ENCODE measurements around the gene ACOT6.
"Not testable (repeated sequence)": the region's sequence is repeated elsewhere in the genome, so short reads cannot be mapped to it uniquely, and the experiment has no call there.

Gene ACOT6

GRCh38 chr14:73659202-73659601, 46.9 kb downstream of the ACOT6 start:
- no CpG with 5 or more reads among the region's 11 CpGs for WGBS, 2 donors (ENCODE audit: extremely low coverage in 2 of 2, insufficient read length in 2 of 2, insufficient replicate concordance in 1 of 2)
- not testable (repeated sequence) for H3K14ac ChIP-seq (ENCODE audit: low read length)

GRCh38 chr14:73660511-73660910, 48.2 kb downstream of the ACOT6 start:
- no peak overlapping the region for H3K27ac ChIP-seq (replicated peaks; ENCODE audit: low read length)
- H2AFZ ChIP-seq (ENCODE audit: low read length), result no peak overlapping the region
- H2AK5ac ChIP-seq (ENCODE audit: low read depth, low read length), result no peak overlapping the region
- H3K9me3 ChIP-seq (replicated peaks in 1 of 2; ENCODE audit: control insufficient read depth in 2 of 2, insufficient read depth in 1 of 2, low read depth in 1 of 2, low read length in 2 of 2), result peaks cover 0 to 8% of the 10 kb centered on the region in 2 donors
- no peak overlapping the region for H3K9ac ChIP-seq (ENCODE audit: low read depth, low read length, poor library complexity)
- H3K4ac ChIP-seq (ENCODE audit: low read length), result no peak overlapping the region
- no peak overlapping the region for H4K8ac ChIP-seq (ENCODE audit: low read depth, low read length)
- H3K27me3 ChIP-seq (ENCODE audit: control insufficient read depth in 3 of 3, insufficient read depth in 3 of 3, low read depth in 1 of 3, low read length in 3 of 3), result no peaks in the 10 kb centered on the region
- no peak overlapping the region for H2BK5ac ChIP-seq (ENCODE audit: low read length)
- H3K23ac ChIP-seq (ENCODE audit: low read depth, low read length, poor library complexity), result no peak overlapping the region
- H2BK12ac ChIP-seq (ENCODE audit: low read length), result no peak overlapping the region
- WGBS, 2 donors (ENCODE audit: extremely low coverage in 2 of 2, insufficient read length in 2 of 2, insufficient replicate concordance in 1 of 2), result no CpG with 5 or more reads among the region's 2 CpGs
- H4K91ac ChIP-seq (ENCODE audit: low read depth, low read length, poor library complexity), result no peak overlapping the region
- H3K14ac ChIP-seq (ENCODE audit: low read length), result no peak overlapping the region
- H3K36me3 ChIP-seq (replicated peaks in 1 of 2; ENCODE audit: control insufficient read depth in 2 of 2, insufficient read depth in 2 of 2, low read length in 2 of 2), result peaks cover 2 to 15% of the 10 kb centered on the region in 2 donors
- no peaks in the 10 kb centered on the region for H3K79me1 ChIP-seq (ENCODE audit: low read depth, low read length)
- no peak overlapping the region for H3K4me3 ChIP-seq (ENCODE audit: low read length in 2 of 2)
- H3K4me2 ChIP-seq (ENCODE audit: insufficient read depth, low read length, poor library complexity, severe bottlenecking), result no peak overlapping the region
- H3K18ac ChIP-seq (ENCODE audit: low read length), result no peak overlapping the region
- no peaks in the 10 kb centered on the region for H3K4me1 ChIP-seq (ENCODE audit: control insufficient read depth in 2 of 2, insufficient read depth in 1 of 2, low read depth in 1 of 2, low read length in 2 of 2)
- no peak for DNase-seq (ENCODE audit: low spot score)
- no peak overlapping the region for H2BK15ac ChIP-seq (ENCODE audit: low read length)
- H2BK120ac ChIP-seq (ENCODE audit: low read depth, low read length), result no peak overlapping the region

More at GRCh38 chr14:73659202-73659601, 46.9 kb downstream of the ACOT6 start:
- not testable (repeated sequence) for H2BK5ac ChIP-seq (ENCODE audit: low read length); H2BK120ac ChIP-seq (ENCODE audit: low read depth, low read length); H3K9me3 ChIP-seq (replicated peaks in 1 of 2; ENCODE audit: control insufficient read depth in 2 of 2, insufficient read depth in 1 of 2, low read depth in 1 of 2, low read length in 2 of 2); H3K9ac ChIP-seq (ENCODE audit: low read depth, low read length, poor library complexity); H4K91ac ChIP-seq (ENCODE audit: low read depth, low read length, poor library complexity); H2BK15ac ChIP-seq (ENCODE audit: low read length); H3K27me3 ChIP-seq (ENCODE audit: control insufficient read depth in 3 of 3, insufficient read depth in 3 of 3, low read depth in 1 of 3, low read length in 3 of 3); H2AFZ ChIP-seq (ENCODE audit: low read length); H2AK5ac ChIP-seq (ENCODE audit: low read depth, low read length); H3K4me2 ChIP-seq (ENCODE audit: insufficient read depth, low read length, poor library complexity, severe bottlenecking); H3K23ac ChIP-seq (ENCODE audit: low read depth, low read length, poor library complexity); DNase-seq (ENCODE audit: low spot score); H4K8ac ChIP-seq (ENCODE audit: low read depth, low read length); H3K4ac ChIP-seq (ENCODE audit: low read length); H3K18ac ChIP-seq (ENCODE audit: low read length); H2BK12ac ChIP-seq (ENCODE audit: low read length); H3K79me1 ChIP-seq (ENCODE audit: low read depth, low read length); H3K27ac ChIP-seq (replicated peaks; ENCODE audit: low read length); H3K4me1 ChIP-seq (ENCODE audit: control insufficient read depth in 2 of 2, insufficient read depth in 1 of 2, low read depth in 1 of 2, low read length in 2 of 2); H3K4me3 ChIP-seq (ENCODE audit: low read length in 2 of 2)
- H3K36me3 ChIP-seq (replicated peaks in 1 of 2; ENCODE audit: control insufficient read depth in 2 of 2, insufficient read depth in 2 of 2, low read length in 2 of 2), result peaks cover 2 to 15% of the 10 kb centered on the region in 2 donors

DNA sequence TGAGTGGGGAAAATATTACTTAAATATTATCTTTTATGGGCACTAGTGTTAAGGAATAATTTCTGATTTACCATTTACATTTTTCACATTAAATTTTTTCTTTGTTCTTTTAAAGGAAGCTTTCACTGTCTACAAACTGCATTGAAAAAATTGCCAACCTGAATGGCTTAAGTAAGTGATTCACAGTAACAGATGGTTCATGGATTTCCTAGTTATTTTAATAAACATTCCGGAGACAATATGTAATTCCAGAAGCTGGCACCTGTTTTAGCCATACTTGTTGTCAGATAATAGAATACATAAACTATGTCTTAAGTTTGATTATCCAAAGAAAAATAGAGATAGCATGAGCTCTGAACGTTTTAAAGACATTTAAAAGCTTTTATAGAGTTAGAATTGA, 49.6 kb downstream of the ACOT6 start:
- WGBS, 2 donors (ENCODE audit: extremely low coverage in 2 of 2, insufficient read length in 2 of 2, insufficient replicate concordance in 1 of 2), result no CpG with 5 or more reads among the region's 2 CpGs
- no peak overlapping the region for H3K23ac ChIP-seq (ENCODE audit: low read depth, low read length, poor library complexity)
- H3K4me1 ChIP-seq (ENCODE audit: control insufficient read depth in 2 of 2, insufficient read depth in 1 of 2, low read depth in 1 of 2, low read length in 2 of 2), result no peaks in the 10 kb centered on the region
- H4K8ac ChIP-seq (ENCODE audit: low read depth, low read length), result no peak overlapping the region
- H3K79me1 ChIP-seq (ENCODE audit: low read depth, low read length), result no peaks in the 10 kb centered on the region
- H2BK120ac ChIP-seq (ENCODE audit: low read depth, low read length), result no peak overlapping the region
- H3K4me3 ChIP-seq (ENCODE audit: low read length in 2 of 2), result no peak overlapping the region
- H3K36me3 ChIP-seq (replicated peaks in 1 of 2; ENCODE audit: control insufficient read depth in 2 of 2, insufficient read depth in 2 of 2, low read length in 2 of 2), result peaks cover 2 to 17% of the 10 kb centered on the region in 2 donors
- no peak overlapping the region for H3K18ac ChIP-seq (ENCODE audit: low read length)
- no peaks in the 10 kb centered on the region for H3K27me3 ChIP-seq (ENCODE audit: control insufficient read depth in 3 of 3, insufficient read depth in 3 of 3, low read depth in 1 of 3, low read length in 3 of 3)
- H2AK5ac ChIP-seq (ENCODE audit: low read depth, low read length), result no peak overlapping the region
- peaks cover 0 to 8% of the 10 kb centered on the region in 2 donors for H3K9me3 ChIP-seq (replicated peaks in 1 of 2; ENCODE audit: control insufficient read depth in 2 of 2, insufficient read depth in 1 of 2, low read depth in 1 of 2, low read length in 2 of 2)
- H2AFZ ChIP-seq (ENCODE audit: low read length), result no peak overlapping the region
- H3K9ac ChIP-seq (ENCODE audit: low read depth, low read length, poor library complexity), result no peak overlapping the region
- no peak overlapping the region for H2BK15ac ChIP-seq (ENCODE audit: low read length)
- H2BK12ac ChIP-seq (ENCODE audit: low read length), result no peak overlapping the region
- no peak overlapping the region for H4K91ac ChIP-seq (ENCODE audit: low read depth, low read length, poor library complexity)
- no peak overlapping the region for H3K14ac ChIP-seq (ENCODE audit: low read length)
- no peak overlapping the region for H3K4me2 ChIP-seq (ENCODE audit: insufficient read depth, low read length, poor library complexity, severe bottlenecking)
- no peak overlapping the region for H2BK5ac ChIP-seq (ENCODE audit: low read length)
- no peak overlapping the region for H3K4ac ChIP-seq (ENCODE audit: low read length)
- H3K27ac ChIP-seq (replicated peaks; ENCODE audit: low read length), result no peak overlapping the region
- DNase-seq (ENCODE audit: low spot score), result no peak

GRCh38 chr14:73662487-73662943, 50.2 kb downstream of the ACOT6 start:
- H3K9ac ChIP-seq (ENCODE audit: low read depth, low read length, poor library complexity), result no peak overlapping the region
- no peak overlapping the region for H2BK5ac ChIP-seq (ENCODE audit: low read length)
- H3K27me3 ChIP-seq (ENCODE audit: control insufficient read depth in 3 of 3, insufficient read depth in 3 of 3, low read depth in 1 of 3, low read length in 3 of 3), result no peaks in the 10 kb centered on the region
- no peak overlapping the region for H4K8ac ChIP-seq (ENCODE audit: low read depth, low read length)
- no peak overlapping the region for H2AFZ ChIP-seq (ENCODE audit: low read length)
- H3K27ac ChIP-seq (replicated peaks; ENCODE audit: low read length), result no peak overlapping the region
- no peak for DNase-seq (ENCODE audit: low spot score)
- H4K91ac ChIP-seq (ENCODE audit: low read depth, low read length, poor library complexity), result no peak overlapping the region
- H3K18ac ChIP-seq (ENCODE audit: low read length), result no peak overlapping the region
- H3K9me3 ChIP-seq (replicated peaks in 1 of 2; ENCODE audit: control insufficient read depth in 2 of 2, insufficient read depth in 1 of 2, low read depth in 1 of 2, low read length in 2 of 2), result peaks cover 0 to 8% of the 10 kb centered on the region in 2 donors
- H2BK15ac ChIP-seq (ENCODE audit: low read length), result no peak overlapping the region
- H3K4me1 ChIP-seq (ENCODE audit: control insufficient read depth in 2 of 2, insufficient read depth in 1 of 2, low read depth in 1 of 2, low read length in 2 of 2), result no peaks in the 10 kb centered on the region
- no peak overlapping the region for H3K14ac ChIP-seq (ENCODE audit: low read length)
- no CpG with 5 or more reads among the region's 1 CpG for WGBS, 2 donors (ENCODE audit: extremely low coverage in 2 of 2, insufficient read length in 2 of 2, insufficient replicate concordance in 1 of 2)
- H3K36me3 ChIP-seq (replicated peaks in 1 of 2; ENCODE audit: control insufficient read depth in 2 of 2, insufficient read depth in 2 of 2, low read length in 2 of 2), result peaks cover 2 to 17% of the 10 kb centered on the region in 2 donors
- no peak overlapping the region for H3K4ac ChIP-seq (ENCODE audit: low read length)
- H3K4me3 ChIP-seq (ENCODE audit: low read length in 2 of 2), result no peak overlapping the region
- H3K23ac ChIP-seq (ENCODE audit: low read depth, low read length, poor library complexity), result no peak overlapping the region
- no peak overlapping the region for H2BK120ac ChIP-seq (ENCODE audit: low read depth, low read length)
- no peak overlapping the region for H3K4me2 ChIP-seq (ENCODE audit: insufficient read depth, low read length, poor library complexity, severe bottlenecking)
- H2BK12ac ChIP-seq (ENCODE audit: low read length), result no peak overlapping the region
- H2AK5ac ChIP-seq (ENCODE audit: low read depth, low read length), result no peak overlapping the region
- no peaks in the 10 kb centered on the region for H3K79me1 ChIP-seq (ENCODE audit: low read depth, low read length)
